Activated T-helper 2 cell treated with anti-CD3 and anti-CD28 coated beads, Interferon-gamma antibody, Interleukin-2, Interleukin-4, amounts not matched to agents 10 μg/mL and 5 μg/mL and 100 μg/mL, durations not matched to agents 14 hours and 24 hours and 36 hours (primary cell): ENCODE data around the gene ROR1. TPM values are rescaled to one million over a fixed set of nuclear protein-coding genes. Genes with fewer than 3 reads are reported as not detected.

ENCODE experiments used
- DNase-seq: peaks from one replicate; pipeline ENCODE4 v3.0.0; 2021; ENCODE audit warnings: low spot score
- H3K27ac Mint-ChIP-seq: one replicate; pipeline ENCODE4 v1.8.0; 2021; ENCODE audit warnings: mixed read lengths
- H3K27me3 Mint-ChIP-seq: one replicate; pipeline ENCODE4 v1.8.0; 2021; ENCODE audit warnings: low read depth, mixed read lengths
- H3K36me3 Mint-ChIP-seq: one replicate; pipeline ENCODE4 v1.8.0; 2021; ENCODE audit warnings: low read depth, mixed read lengths
- H3K4me1 Mint-ChIP-seq: one replicate; pipeline ENCODE4 v1.8.0; 2021; ENCODE audit warnings: low read depth, mixed read lengths
- H3K4me3 Mint-ChIP-seq: one replicate; pipeline ENCODE4 v1.8.0; 2021; ENCODE audit warnings: low read depth, mild to moderate bottlenecking, moderate library complexity, mixed read lengths
- H3K9me3 Mint-ChIP-seq: one replicate; pipeline ENCODE4 v1.8.0; 2021; ENCODE audit warnings: mixed read lengths
- intact Hi-C: fragments of 100-400 bp; cut with micrococcal nuclease; formaldehyde crosslinking; loops from one replicate; pipeline ENCODE4 v1.15.1; 2023
- total RNA-seq: library from RNA; stranded (reverse); gene quantifications from 2 replicates; pipeline ENCODE4 v1.2.3, GENCODE V29; 2022

The ROR1 gene
- total RNA-seq, 1 donor from 2014 or later, result 0.09 TPM

GRCh38 chr1:64116537-64116936 lies 342.7 kb downstream of the ROR1 start:
- Mint-ChIP-seq H3K36me3 (no peaks in the 10 kb centered on the region), H3K27me3 (peaks cover 2% of the 10 kb centered on the region), H3K4me3 (no peak overlapping the region), H3K27ac (no peak overlapping the region), H3K9me3 (no peaks in the 10 kb centered on the region), H3K4me1 (no peaks in the 10 kb centered on the region)
- DNase-seq, result no peak
- intact Hi-C loops, result no loop called here

- no peaks in the 10 kb centered on the region for H3K4me1 Mint-ChIP-seq
Measured at GRCh38 chr1:64117492-64117891, 343.7 kb downstream of the ROR1 start.

GRCh38 chr1:64121766-64122385 lies 348.1 kb downstream of the ROR1 start:
- intact Hi-C loops, result no loop called here
- no peak overlapping the region for H3K4me3 Mint-ChIP-seq
- no peak for DNase-seq
- H3K27ac Mint-ChIP-seq, result no peak overlapping the region
- H3K27me3 Mint-ChIP-seq, result peaks cover 14% of the 10 kb centered on the region
- no peaks in the 10 kb centered on the region for H3K9me3 Mint-ChIP-seq
- no peaks in the 10 kb centered on the region for H3K4me1 Mint-ChIP-seq
- H3K36me3 Mint-ChIP-seq, result no peaks in the 10 kb centered on the region

More at GRCh38 chr1:64117492-64117891, 343.7 kb downstream of the ROR1 start:
- no peak for DNase-seq
- intact Hi-C loops, result no loop called here
- no peak overlapping the region for H3K4me3 Mint-ChIP-seq
- no peaks in the 10 kb centered on the region for H3K36me3 Mint-ChIP-seq
- peaks cover 3% of the 10 kb centered on the region for H3K27me3 Mint-ChIP-seq
- no peak overlapping the region for H3K27ac Mint-ChIP-seq
- H3K9me3 Mint-ChIP-seq, result no peaks in the 10 kb centered on the region

GRCh38 chr1:64122588-64122987 lies 348.8 kb downstream of the ROR1 start:
- H3K9me3 Mint-ChIP-seq, result no peaks in the 10 kb centered on the region
- no peak overlapping the region for H3K27ac Mint-ChIP-seq

GRCh38 chr1:64124704-64125440 lies 351.1 kb downstream of the ROR1 start:
- DNase-seq, result no peak
- Mint-ChIP-seq H3K27me3 (peaks cover 18% of the 10 kb centered on the region), H3K4me3 (no peak overlapping the region), H3K36me3 (no peaks in the 10 kb centered on the region), H3K4me1 (no peaks in the 10 kb centered on the region), H3K27ac (no peak overlapping the region), H3K9me3 (no peaks in the 10 kb centered on the region)
- intact Hi-C loops, result no loop called here

More at GRCh38 chr1:64122588-64122987, 348.8 kb downstream of the ROR1 start:
- no peaks in the 10 kb centered on the region for H3K4me1 Mint-ChIP-seq
- H3K27me3 Mint-ChIP-seq, result peaks cover 18% of the 10 kb centered on the region
- no peak overlapping the region for H3K4me3 Mint-ChIP-seq
- no peak for DNase-seq
- no peaks in the 10 kb centered on the region for H3K36me3 Mint-ChIP-seq
- intact Hi-C loops, result no loop called here

GRCh38 chr1:64126581-64126980 lies 352.8 kb downstream of the ROR1 start:
- Mint-ChIP-seq H3K27ac (no peak overlapping the region), H3K4me1 (no peaks in the 10 kb centered on the region), H3K36me3 (no peaks in the 10 kb centered on the region)

GRCh38 chr1:64127297-64127696 lies 353.5 kb downstream of the ROR1 start:
- Mint-ChIP-seq H3K27me3 (peaks cover 17% of the 10 kb centered on the region), H3K4me1 (no peaks in the 10 kb centered on the region), H3K27ac (no peak overlapping the region), H3K4me3 (no peak overlapping the region), H3K36me3 (no peaks in the 10 kb centered on the region), H3K9me3 (no peaks in the 10 kb centered on the region)
- intact Hi-C loops, result no loop called here
- no peak for DNase-seq

More at GRCh38 chr1:64126581-64126980, 352.8 kb downstream of the ROR1 start:
- DNase-seq, result no peak
- H3K9me3 Mint-ChIP-seq, result no peaks in the 10 kb centered on the region
- H3K27me3 Mint-ChIP-seq, result peaks cover 18% of the 10 kb centered on the region
- intact Hi-C loops, result no loop called here
- H3K4me3 Mint-ChIP-seq, result no peak overlapping the region

GRCh38 chr1:64129701-64130100 lies 355.9 kb downstream of the ROR1 start:
- intact Hi-C loops, result no loop called here
- Mint-ChIP-seq H3K36me3 (no peaks in the 10 kb centered on the region), H3K4me1 (peaks cover 1% of the 10 kb centered on the region), H3K9me3 (no peaks in the 10 kb centered on the region), H3K27me3 (peaks cover 13% of the 10 kb centered on the region), H3K27ac (no peak overlapping the region), H3K4me3 (no peak overlapping the region)
- no peak for DNase-seq

GRCh38 chr1:64131155-64131554 lies 357.3 kb downstream of the ROR1 start:
- peaks cover 11% of the 10 kb centered on the region for H3K27me3 Mint-ChIP-seq
- peaks cover 1% of the 10 kb centered on the region for H3K4me1 Mint-ChIP-seq
- no peak overlapping the region for H3K4me3 Mint-ChIP-seq
- H3K36me3 Mint-ChIP-seq, result no peaks in the 10 kb centered on the region
- no peak overlapping the region for H3K27ac Mint-ChIP-seq
- no peaks in the 10 kb centered on the region for H3K9me3 Mint-ChIP-seq
- intact Hi-C loops, result no loop called here
- DNase-seq, result no peak

- Mint-ChIP-seq H3K4me1 (peaks cover 1% of the 10 kb centered on the region), H3K9me3 (no peaks in the 10 kb centered on the region), H3K4me3 (no peak overlapping the region), H3K27me3 (peaks cover 9% of the 10 kb centered on the region), H3K27ac (no peak overlapping the region), H3K36me3 (no peaks in the 10 kb centered on the region)
- intact Hi-C loops, result no loop called here
- no peak for DNase-seq
Measured at GRCh38 chr1:64133036-64133435, 359.2 kb downstream of the ROR1 start.

GRCh38 chr1:64135462-64136223 lies 361.8 kb downstream of the ROR1 start:
- Mint-ChIP-seq H3K27me3 (peaks cover 9% of the 10 kb centered on the region), H3K4me3 (no peak overlapping the region), H3K27ac (no peak overlapping the region), H3K36me3 (no peaks in the 10 kb centered on the region), H3K4me1 (peaks cover 1% of the 10 kb centered on the region), H3K9me3 (no peaks in the 10 kb centered on the region)
- DNase-seq, result no peak
- intact Hi-C loops, result loop anchor here (5.0 kb wide), 1 partner anchor 443 kb away; no protein-coding TSS in a partner anchor

GRCh38 chr1:64136296-64136695 lies 362.5 kb downstream of the ROR1 start:
- H3K27ac Mint-ChIP-seq, result no peak overlapping the region
- peaks cover 9% of the 10 kb centered on the region for H3K27me3 Mint-ChIP-seq
- H3K36me3 Mint-ChIP-seq, result no peaks in the 10 kb centered on the region
- peaks cover 1% of the 10 kb centered on the region for H3K4me1 Mint-ChIP-seq
- H3K9me3 Mint-ChIP-seq, result no peaks in the 10 kb centered on the region
- H3K4me3 Mint-ChIP-seq, result no peak overlapping the region
- intact Hi-C loops, result loop anchor here (5.0 kb wide), 1 partner anchor 444 kb away; no protein-coding TSS in a partner anchor
- no peak for DNase-seq
